Keratinocyte (primary cell): ENCODE measurements around the gene SLC6A8. TPM values are rescaled to one million over a fixed set of nuclear protein-coding genes. Genes with fewer than 3 reads are reported as not detected.

Source experiments
- DNase-seq: peaks from one replicate; pipeline ENCODE4 v3.0.0-alpha.2; 2011; ENCODE audit warnings: low read depth, missing footprints, low spot score
- FAIRE-seq: peaks from 2 replicates; lab custom pipeline; 2011; peaks lifted over from hg19 to GRCh38; lab: Jason Lieb, UNC
- H2AFZ ChIP-seq: 2 replicates; pipeline ENCODE4 v1.6.0; 2012; ENCODE audit warnings: low read length, control low read depth, inconsistent platforms; ENCODE audit not compliant: control insufficient read depth
- H3K27ac ChIP-seq: 2 replicates; pipeline ENCODE4 v1.5.1; 2011; ENCODE audit warnings: low read length; ENCODE audit not compliant: control insufficient read depth, insufficient read depth
- H3K27me3 ChIP-seq: 3 replicates; pipeline ENCODE4 v1.6.0; 2011; ENCODE audit warnings: low read length; ENCODE audit not compliant: control insufficient read depth, insufficient read depth; ENCODE audit errors: extremely low read depth
- H3K36me3 ChIP-seq, 2 experiments: 2 replicates in 1 of 2; 3 replicates in 1 of 2; pipeline ENCODE4 v1.5.1; 2011; ENCODE audit warnings: low read length in 2 of 2, mild to moderate bottlenecking in 1 of 2; ENCODE audit not compliant: control insufficient read depth in 2 of 2, insufficient read depth in 2 of 2; ENCODE audit errors: extremely low read depth in 1 of 2
- H3K4me1 ChIP-seq: 3 replicates; pipeline ENCODE4 v1.5.1; 2011; ENCODE audit warnings: low read length; ENCODE audit not compliant: control insufficient read depth, insufficient read depth; ENCODE audit errors: extremely low read depth
- H3K4me2 ChIP-seq: 3 replicates; pipeline ENCODE4 v1.6.0; 2011; ENCODE audit warnings: low read depth, low read length; ENCODE audit not compliant: control insufficient read depth, insufficient read depth; ENCODE audit errors: extremely low read depth
- H3K4me3 ChIP-seq, 3 experiments: fragments of 200-600 bp in 1 of 3; sonication (generic) in 1 of 3; 2 replicates in 2 of 3; 3 replicates in 1 of 3; pipeline ENCODE4 v1.5.1; 2011 to 2016; ENCODE audit warnings: low read length in 3 of 3, mild to moderate bottlenecking in 3 of 3, control low read depth in 2 of 3, inconsistent platforms in 1 of 3, low read depth in 1 of 3, mixed read lengths in 1 of 3, mixed run types in 1 of 3, moderate library complexity in 1 of 3; ENCODE audit not compliant: control insufficient read depth in 2 of 3, insufficient read depth in 2 of 3; ENCODE audit errors: extremely low read depth in 1 of 3
- H3K79me2 ChIP-seq: 2 replicates; pipeline ENCODE4 v1.6.0; 2012; ENCODE audit warnings: low read length; ENCODE audit not compliant: control insufficient read depth, insufficient read depth
- H3K9ac ChIP-seq: 3 replicates; pipeline ENCODE4 v1.6.0; 2011; ENCODE audit warnings: low read length; ENCODE audit not compliant: control insufficient read depth, insufficient read depth; ENCODE audit errors: extremely low read depth
- H3K9me1 ChIP-seq: 3 replicates; pipeline ENCODE4 v1.6.0; 2011; ENCODE audit warnings: low read length; ENCODE audit not compliant: control insufficient read depth, insufficient read depth; ENCODE audit errors: extremely low read depth
- H3K9me3 ChIP-seq: 2 replicates; pipeline ENCODE4 v1.5.1; 2012; ENCODE audit warnings: low read depth, low read length; ENCODE audit not compliant: control insufficient read depth
- H4K20me1 ChIP-seq: 3 replicates; pipeline ENCODE4 v1.6.0; 2011; ENCODE audit warnings: low read length; ENCODE audit not compliant: control insufficient read depth, insufficient read depth; ENCODE audit errors: extremely low read depth
- EZH2 ChIP-seq: IDR thresholded peaks from one replicate; pipeline ENCODE4 v1.6.1; 2012; ENCODE audit warnings: inconsistent platforms, mild to moderate bottlenecking, low read length, moderate library complexity
- dilution Hi-C: fragments of 300-500 bp; cut with MboI; formaldehyde crosslinking; loops from one replicate; pipeline ENCODE4 v1.7.0; 2020; ENCODE audit warnings: low sequenced_read_pairs; ENCODE audit not compliant: extremely low pct_ligation_motif_present
- polyA minus RNA-seq, 3 experiments: library from RNA; depleted of rRNA, polyadenylated mRNA; stranded (reverse); fragments of >200 nt; gene quantifications; 1 replicate in 1 of 3; 2 replicates in 1 of 3; 3 replicates in 1 of 3; pipeline ENCODE4 v1.2.3, GENCODE V29; 2011
- polyA plus RNA-seq, 5 experiments: library from polyadenylated mRNA; depleted of rRNA in 3 of 5; stranded (reverse) in 3 of 5; stranded (forward) in 1 of 5; unstranded in 1 of 5; fragments of >200 nt; gene quantifications; 1 replicate in 1 of 5; 2 replicates in 3 of 5; 3 replicates in 1 of 5; pipeline versions ENCODE4 v1.2.1 to v1.2.3, GENCODE V29; 2011 to 2012; ENCODE audit warnings: missing spikeins in 2 of 5, low read depth in 1 of 5, low replicate concordance in 1 of 5
- TF ChIP-seq, protein P1 (sequence below), 3 experiments: IDR thresholded peaks in 1 of 3; conservative IDR thresholded peaks in 1 of 3; optimal IDR thresholded peaks in 1 of 3; 2 replicates in 2 of 3; 3 replicates in 1 of 3; pipeline versions ENCODE3 to v1.5.1; 2011; ENCODE audit warnings: low read length in 3 of 3, mild to moderate bottlenecking in 3 of 3, moderate library complexity in 2 of 3, control low read depth in 1 of 3, inconsistent platforms in 1 of 3; ENCODE audit not compliant: insufficient read depth in 2 of 3; ENCODE audit errors: extremely low read depth in 1 of 3

Gene SLC6A8
- polyA plus RNA-seq (33.6 to 56.7 TPM (median 56.1 TPM) in 3 replicates), polyA minus RNA-seq (95.2 to 220 TPM (median 115 TPM) in 3 replicates)
- polyA plus RNA-seq (2011; ENCODE audit: low read depth) = 5.0 TPM
- polyA plus RNA-seq (2011; cell fraction: cytosol; rRNA removed) = 36.1 and 67.5 TPM in 2 replicates
- 134 and 177 TPM in 2 replicates for polyA plus RNA-seq (2011; cell fraction: nucleus; rRNA removed)
- 44.7 and 84.3 TPM in 2 replicates for polyA plus RNA-seq (2012; ENCODE audit: low replicate concordance)
- 109 TPM for polyA minus RNA-seq (2011; cell fraction: cytosol; rRNA and poly(A)+ RNA removed)
- polyA minus RNA-seq (2011; cell fraction: nucleus; rRNA and poly(A)+ RNA removed) = 101 and 107 TPM in 2 replicates

DNA sequence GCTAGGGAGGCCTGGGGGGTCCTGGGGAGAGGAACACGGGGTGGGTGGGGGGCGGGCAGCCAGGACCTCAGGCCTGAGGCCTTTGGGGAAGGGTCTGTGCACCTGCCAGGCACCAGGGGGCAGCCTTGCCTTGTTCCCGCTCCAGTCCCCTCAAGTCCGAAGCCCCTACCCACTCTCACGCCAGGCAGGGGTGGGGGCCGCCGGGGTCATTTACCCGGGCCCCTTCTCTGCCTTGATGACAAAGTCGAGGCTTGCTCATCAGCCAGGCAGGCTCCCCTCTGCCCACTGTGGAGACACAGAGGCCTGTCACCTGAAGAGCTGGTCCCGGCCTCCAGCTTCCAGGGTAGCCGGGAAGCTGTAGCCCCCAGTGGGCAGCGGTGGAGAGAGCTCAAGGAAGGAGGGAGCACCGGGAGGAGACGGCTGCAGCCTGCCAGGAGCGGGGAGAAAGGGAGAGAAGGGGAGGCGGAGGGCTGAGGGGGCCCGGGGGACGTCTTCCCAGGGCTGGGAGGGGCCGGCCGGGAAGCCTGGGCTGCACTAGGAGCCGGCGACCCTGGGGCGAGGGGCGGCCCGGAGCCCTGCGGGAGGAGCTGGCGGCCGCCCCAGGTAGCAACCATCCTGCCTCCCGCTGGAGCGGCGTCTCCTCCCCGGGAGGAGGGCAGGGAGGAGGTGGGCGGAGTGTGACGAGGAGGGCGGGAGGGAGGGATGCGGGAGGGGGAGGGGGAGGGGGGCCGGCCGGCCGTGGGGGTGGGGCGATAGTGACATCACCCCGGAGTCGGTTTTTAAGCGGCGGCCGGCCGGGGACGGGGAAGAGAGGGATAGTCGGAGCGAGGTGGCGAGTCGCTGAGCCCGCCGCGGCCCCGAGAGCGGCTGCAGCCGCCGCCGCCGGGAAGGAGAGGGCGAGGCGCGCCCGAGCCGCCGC, at the start of gene SLC6A8:
Gene SLC6A8, plus strand, starts transcription at position 806 of the 919 bp plus-strand sequence. CDS start 649 bp downstream, outside the sequence.
- no peak for TF ChIP-seq EZH2
- TF ChIP-seq, protein P1, sequence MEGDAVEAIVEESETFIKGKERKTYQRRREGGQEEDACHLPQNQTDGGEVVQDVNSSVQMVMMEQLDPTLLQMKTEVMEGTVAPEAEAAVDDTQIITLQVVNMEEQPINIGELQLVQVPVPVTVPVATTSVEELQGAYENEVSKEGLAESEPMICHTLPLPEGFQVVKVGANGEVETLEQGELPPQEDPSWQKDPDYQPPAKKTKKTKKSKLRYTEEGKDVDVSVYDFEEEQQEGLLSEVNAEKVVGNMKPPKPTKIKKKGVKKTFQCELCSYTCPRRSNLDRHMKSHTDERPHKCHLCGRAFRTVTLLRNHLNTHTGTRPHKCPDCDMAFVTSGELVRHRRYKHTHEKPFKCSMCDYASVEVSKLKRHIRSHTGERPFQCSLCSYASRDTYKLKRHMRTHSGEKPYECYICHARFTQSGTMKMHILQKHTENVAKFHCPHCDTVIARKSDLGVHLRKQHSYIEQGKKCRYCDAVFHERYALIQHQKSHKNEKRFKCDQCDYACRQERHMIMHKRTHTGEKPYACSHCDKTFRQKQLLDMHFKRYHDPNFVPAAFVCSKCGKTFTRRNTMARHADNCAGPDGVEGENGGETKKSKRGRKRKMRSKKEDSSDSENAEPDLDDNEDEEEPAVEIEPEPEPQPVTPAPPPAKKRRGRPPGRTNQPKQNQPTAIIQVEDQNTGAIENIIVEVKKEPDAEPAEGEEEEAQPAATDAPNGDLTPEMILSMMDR (optimal IDR thresholded peaks at IDR 0.05 in 1 of 3, IDR thresholded peaks at IDR 0.05 in 1 of 3, conservative IDR thresholded peaks at IDR 0.05 in 1 of 3; ENCODE audit: extremely low read depth in 1 of 3, insufficient read depth in 2 of 3, low read length in 3 of 3) = peak in 1 of 3 experiments; percentile 6
- no peak for FAIRE-seq

DNA sequence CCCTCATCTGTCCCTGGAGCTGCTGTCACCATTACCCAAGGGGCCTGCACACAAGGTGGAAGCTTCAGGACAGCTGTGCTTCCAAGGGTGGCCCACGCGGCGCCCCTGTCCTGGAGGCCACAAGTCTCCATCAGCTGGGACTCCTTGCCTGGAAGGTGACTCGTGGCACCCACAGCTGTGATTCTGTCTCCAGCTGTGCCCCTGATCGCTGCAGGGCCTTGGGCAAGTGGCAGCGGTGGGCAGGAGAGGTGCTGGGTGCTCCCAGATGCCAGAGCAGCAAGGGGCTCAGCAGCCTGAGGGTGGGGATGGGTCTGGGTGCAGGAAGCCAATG, 49.7 kb upstream of the SLC6A8 start:
- dilution Hi-C loops = no loop called here

More for the DNA sequence above, at the start of gene SLC6A8:
- peaks cover 11% of the 10 kb centered on the region for H3K79me2 ChIP-seq
- no peaks in the 10 kb centered on the region for H3K9me3 ChIP-seq
- H3K27me3 ChIP-seq = no peaks in the 10 kb centered on the region
- no peaks in the 10 kb centered on the region for H3K36me3 ChIP-seq
- dilution Hi-C loops = no loop called here
- peaks cover 8% of the 10 kb centered on the region for H3K4me1 ChIP-seq
- no peak within 1 kb of the TSS for H2AFZ ChIP-seq
- H3K9me1 ChIP-seq = no peaks in the 10 kb centered on the region
- no peak within 1 kb of the TSS for H3K27ac ChIP-seq
- DNase-seq = no peak
- H3K4me2 ChIP-seq = peak within 1 kb of the TSS; percentile 27
- H3K4me3 ChIP-seq = peak within 1 kb of the TSS in 1 of 3 experiments; percentile 48
- H4K20me1 ChIP-seq = no peaks in the 10 kb centered on the region
- peak within 1 kb of the TSS; percentile 61 for H3K9ac ChIP-seq

More for the DNA sequence above, 49.7 kb upstream of the SLC6A8 start:
- Histone ChIP-seq H3K27ac (no peak overlapping the region), H2AFZ (no peak overlapping the region), H3K36me3 (no peaks in the 10 kb centered on the region), H3K9ac (no peak overlapping the region), H3K79me2 (no peaks in the 10 kb centered on the region), H3K4me2 (no peak overlapping the region), H3K4me3 (no peak overlapping the region), H3K4me1 (peaks cover 3% of the 10 kb centered on the region), H3K27me3 (peaks cover 40% of the 10 kb centered on the region), H4K20me1 (no peaks in the 10 kb centered on the region), H3K9me1 (no peaks in the 10 kb centered on the region), H3K9me3 (peaks cover 2% of the 10 kb centered on the region)
- DNase-seq = no peak
- TF ChIP-seq, protein P1 (optimal IDR thresholded peaks at IDR 0.05 in 1 of 3, IDR thresholded peaks at IDR 0.05 in 1 of 3, conservative IDR thresholded peaks at IDR 0.05 in 1 of 3; ENCODE audit: extremely low read depth in 1 of 3, insufficient read depth in 2 of 3, low read length in 3 of 3) = no peak
- TF ChIP-seq EZH2 = no peak
- no peak for FAIRE-seq
